IMR-90 (cell line): ENCODE measurements around the gene ZCCHC17. TPM values are rescaled to one million over a fixed set of nuclear protein-coding genes. Genes with fewer than 3 reads are reported as not detected.

Experiments
- ATAC-seq: fragments of 200-7000 bp; cut with Tn5 transposase; 2 replicates; pipeline ENCODE4 v1.9.1; 2020; ENCODE audit warnings: low read depth, mild to moderate bottlenecking, moderate library complexity
- BruUV-seq: library from RNA; stranded (reverse); fragments of 400-500 nt; replicated peaks from 2 replicates; lab custom pipeline; 2021; lab: Mats Ljungman, UMichigan
- CTCF ChIA-PET: fragments of 300-600 bp; formaldehyde crosslinking; extraction: SDS; loops from one replicate; lab custom pipeline; 2021; ENCODE audit warnings: antibody characterized with exemption; lab: Yijun Ruan, JAX
- POLR2A ChIA-PET: fragments of 300-600 bp; sonication (Branson Sonifier 250); formaldehyde crosslinking; loops from one replicate; lab custom pipeline; 2022; ENCODE audit warnings: antibody characterized with exemption; ENCODE audit not compliant: unreplicated experiment; lab: Charles Lee
- DNase-seq: peaks from one replicate; pipeline ENCODE4 v3.0.0; 2013
- H2AFZ ChIP-seq: replicated peaks from 2 replicates; pipeline ENCODE3; 2013; ENCODE audit warnings: low read length, mild to moderate bottlenecking; ENCODE audit not compliant: poor library complexity
- H2AK5ac ChIP-seq: 2 replicates; pipeline ENCODE4 v1.6.1; 2013; ENCODE audit warnings: low read depth, low read length, inconsistent platforms
- H2AK9ac ChIP-seq: replicated peaks from 2 replicates; pipeline ENCODE3; 2013; ENCODE audit warnings: mild to moderate bottlenecking, low read depth, low read length, moderate library complexity; ENCODE audit not compliant: poor library complexity
- H2BK120ac ChIP-seq: 2 replicates; pipeline ENCODE4 v1.6.1; 2013; ENCODE audit warnings: low read depth, low read length, inconsistent platforms
- H2BK15ac ChIP-seq: 3 replicates; pipeline ENCODE4 v1.6.1; 2013; ENCODE audit warnings: low read depth, low read length, inconsistent platforms
- H2BK20ac ChIP-seq: 2 replicates; pipeline ENCODE4 v1.6.1; 2013; ENCODE audit warnings: low read depth, mild to moderate bottlenecking, inconsistent platforms, low read length, moderate library complexity
- H2BK5ac ChIP-seq: 2 replicates; pipeline ENCODE4 v1.6.1; 2013; ENCODE audit warnings: mild to moderate bottlenecking, low read depth, low read length, inconsistent platforms; ENCODE audit not compliant: poor library complexity, severe bottlenecking
- H3K14ac ChIP-seq: replicated peaks from 2 replicates; pipeline ENCODE4 v1.6.1; 2013; ENCODE audit warnings: low read depth, low read length, inconsistent platforms
- H3K18ac ChIP-seq: 2 replicates; pipeline ENCODE4 v1.6.1; 2013; ENCODE audit warnings: low read depth, low read length, control low read depth
- H3K23ac ChIP-seq: 2 replicates; pipeline ENCODE4 v1.6.1; 2013; ENCODE audit warnings: low read depth, low read length, inconsistent platforms
- H3K27ac ChIP-seq: 2 replicates; pipeline ENCODE4 v1.5.1; 2013; ENCODE audit warnings: mild to moderate bottlenecking, control low read depth, low read length; ENCODE audit not compliant: insufficient read depth
- H3K27me3 ChIP-seq: 2 replicates; pipeline ENCODE4 v1.6.1; 2013; ENCODE audit warnings: low read length; ENCODE audit not compliant: control insufficient read depth, insufficient read depth
- H3K36me3 ChIP-seq: 2 replicates; pipeline ENCODE4 v1.6.1; 2013; ENCODE audit warnings: low read length, mixed read lengths; ENCODE audit not compliant: control insufficient read depth, insufficient read depth
- H3K4ac ChIP-seq: 2 replicates; pipeline ENCODE4 v1.6.1; 2013; ENCODE audit warnings: low read depth, low read length, inconsistent platforms
- H3K4me1 ChIP-seq: 2 replicates; pipeline ENCODE4 v1.6.1; 2013; ENCODE audit warnings: low read length, mixed read lengths; ENCODE audit not compliant: control insufficient read depth, insufficient read depth
- H3K4me2 ChIP-seq: 2 replicates; pipeline ENCODE4 v1.6.1; 2013; ENCODE audit warnings: low read depth, mild to moderate bottlenecking, control low read depth, low read length, moderate library complexity
- H3K4me3 ChIP-seq: 2 replicates; pipeline ENCODE4 v1.5.1; 2013; ENCODE audit warnings: low read depth, mild to moderate bottlenecking, control low read depth, low read length, moderate library complexity; ENCODE audit not compliant: insufficient read depth
- H3K56ac ChIP-seq: 2 replicates; pipeline ENCODE4 v1.6.1; 2013; ENCODE audit warnings: low read length, inconsistent platforms; ENCODE audit not compliant: insufficient read depth; ENCODE audit errors: extremely low read depth
- H3K79me1 ChIP-seq, 2 experiments: 2 replicates each; pipeline ENCODE4 v1.6.1; 2013; ENCODE audit warnings: low read length in 2 of 2, inconsistent platforms in 1 of 2, low read depth in 1 of 2
- H3K9ac ChIP-seq: 2 replicates; pipeline ENCODE4 v1.6.1; 2013; ENCODE audit warnings: low read depth, low read length, control low read depth
- H3K9me1 ChIP-seq: 2 replicates; pipeline ENCODE4 v1.6.1; 2013; ENCODE audit warnings: low read length, inconsistent platforms; ENCODE audit not compliant: insufficient read depth
- H3K9me3 ChIP-seq: 2 replicates; pipeline ENCODE4 v1.6.1; 2013; ENCODE audit warnings: low read length; ENCODE audit not compliant: control insufficient read depth, insufficient read depth
- H4K20me1 ChIP-seq: 2 replicates; pipeline ENCODE4 v1.6.1; 2013; ENCODE audit warnings: low read length, inconsistent platforms; ENCODE audit not compliant: insufficient read depth
- H4K5ac ChIP-seq: 2 replicates; pipeline ENCODE4 v1.6.1; 2013; ENCODE audit warnings: mild to moderate bottlenecking, low read depth, low read length, control low read depth
- H4K8ac ChIP-seq, 2 experiments: 2 replicates each; pipeline ENCODE4 v1.6.1; 2013; ENCODE audit warnings: low read depth in 2 of 2, low read length in 2 of 2, control low read depth in 1 of 2, inconsistent platforms in 1 of 2
- H4K91ac ChIP-seq: 2 replicates; pipeline ENCODE4 v1.6.1; 2013; ENCODE audit warnings: low read depth, low read length, inconsistent platforms; ENCODE audit not compliant: insufficient read depth
- BHLHE40 ChIP-seq: fragments of 150-350 bp; IDR thresholded peaks from 2 replicates; pipeline ENCODE4 v1.6.1; 2016; ENCODE audit warnings: mild to moderate bottlenecking, low read depth, low read length
- CEBPB ChIP-seq: IDR thresholded peaks from 2 replicates; pipeline ENCODE4 v1.6.1; 2012; ENCODE audit warnings: low read depth, low read length, improper control_type of control experiment
- CHD1 ChIP-seq: IDR thresholded peaks from 2 replicates; pipeline ENCODE4 v1.6.1; 2012; ENCODE audit warnings: low read depth, low read length, improper control_type of control experiment
- FOS ChIP-seq: fragments of 150-350 bp; IDR thresholded peaks from 2 replicates; pipeline ENCODE4 v1.6.1; 2016; ENCODE audit warnings: low read depth, low read length
- MAFK ChIP-seq: IDR thresholded peaks from 2 replicates; pipeline ENCODE4 v1.6.1; 2012; ENCODE audit warnings: low read depth, low read length, improper control_type of control experiment
- MAZ ChIP-seq: IDR thresholded peaks from 2 replicates; pipeline ENCODE4 v1.6.1; 2012; ENCODE audit warnings: low read depth, mild to moderate bottlenecking, low read length, improper control_type of control experiment, moderate library complexity, borderline replicate concordance
- MXI1 ChIP-seq: IDR thresholded peaks from 2 replicates; pipeline ENCODE4 v1.6.1; 2012; ENCODE audit warnings: low read depth, mild to moderate bottlenecking, low read length, moderate library complexity, borderline replicate concordance
- NFE2L2 ChIP-seq: fragments of 150-350 bp; IDR thresholded peaks from 2 replicates; pipeline ENCODE4 v1.6.1; 2016; ENCODE audit warnings: low read depth, mild to moderate bottlenecking, low read length
- POLR2A ChIP-seq: IDR thresholded peaks from 2 replicates; pipeline ENCODE4 v1.6.1; 2012; ENCODE audit warnings: mild to moderate bottlenecking, low read depth, low read length
- RAD21 ChIP-seq: IDR thresholded peaks from 2 replicates; pipeline ENCODE4 v1.6.1; 2012; ENCODE audit warnings: low read length, improper control_type of control experiment
- RCOR1 ChIP-seq: IDR thresholded peaks from 2 replicates; pipeline ENCODE4 v1.6.1; 2012; ENCODE audit warnings: mild to moderate bottlenecking, low read length, improper control_type of control experiment; ENCODE audit not compliant: insufficient replicate concordance
- RFX5 ChIP-seq: IDR thresholded peaks from 2 replicates; pipeline ENCODE4 v1.8.0; 2012; ENCODE audit warnings: low read depth, mild to moderate bottlenecking, low read length, moderate library complexity
- SMC3 ChIP-seq: fragments of 150-350 bp; IDR thresholded peaks from 2 replicates; pipeline ENCODE4 v1.6.1; 2016; ENCODE audit warnings: low read depth, mild to moderate bottlenecking, antibody characterized with exemption, low read length, moderate library complexity
- WGBS, 2 experiments: methylation state at CpG; one replicate each; pipeline versions ENCODE4 v1.1.5 to v1.1.7; 2013; ENCODE audit warnings: missing lambda C conversion rate in 2 of 2; ENCODE audit not compliant: insufficient read length in 1 of 2; ENCODE audit errors: extremely low coverage in 2 of 2; 5-methylcytosine and 5-hydroxymethylcytosine counted together
- dilution Hi-C: fragments of 300-500 bp; cut with HindIII; formaldehyde crosslinking; loops from one replicate; pipeline ENCODE4 v1.14.3; 2018; ENCODE audit warnings: low sequenced_read_pairs; ENCODE audit not compliant: unreplicated experiment
- in situ Hi-C: fragments of 300-500 bp; cut with MboI; formaldehyde crosslinking; loops from 3 replicates; pipeline ENCODE4 v1.14.3; 2019; ENCODE audit warnings: low sequenced_read_pairs, inconsistent platforms, mixed read lengths
- intact Hi-C: fragments of 100-400 bp; cut with micrococcal nuclease; formaldehyde crosslinking; loops from 2 replicates; pipeline ENCODE4 v1.10.0; 2022
- polyA plus RNA-seq, 3 experiments: library from polyadenylated mRNA; depleted of rRNA; stranded (reverse); fragments of >200 nt; gene quantifications; 2 replicates each; pipeline ENCODE4 v1.2.3, GENCODE V29; 2012; ENCODE audit warnings: low replicate concordance in 1 of 3
- total RNA-seq: library from RNA; depleted of rRNA; stranded (reverse); fragments of >200 nt; gene quantifications from 2 replicates; pipeline ENCODE4 v1.2.3, GENCODE V29; 2012
- TF ChIP-seq, protein P1 (sequence below): fragments of 150-350 bp; IDR thresholded peaks from 2 replicates; pipeline ENCODE4 v1.6.1; 2016; ENCODE audit warnings: low read depth, mild to moderate bottlenecking, low read length, moderate library complexity, borderline replicate concordance
- TF ChIP-seq, protein P2 (sequence below): conservative IDR thresholded peaks from 2 replicates; pipeline ENCODE4 v1.5.1; 2012; ENCODE audit warnings: mild to moderate bottlenecking, low read depth, low read length, improper control_type of control experiment
- TF ChIP-seq, protein P3 (sequence below): fragments of 150-350 bp; IDR thresholded peaks from 2 replicates; pipeline ENCODE4 v1.6.1; 2017; ENCODE audit warnings: mild to moderate bottlenecking, antibody characterized with exemption, low read length, low read depth

The ZCCHC17 gene
- total and polyA plus RNA-seq, 2 of the 4 experiments (the other 2 are of a cell fraction): 48.4 to 48.9 TPM

DNA sequence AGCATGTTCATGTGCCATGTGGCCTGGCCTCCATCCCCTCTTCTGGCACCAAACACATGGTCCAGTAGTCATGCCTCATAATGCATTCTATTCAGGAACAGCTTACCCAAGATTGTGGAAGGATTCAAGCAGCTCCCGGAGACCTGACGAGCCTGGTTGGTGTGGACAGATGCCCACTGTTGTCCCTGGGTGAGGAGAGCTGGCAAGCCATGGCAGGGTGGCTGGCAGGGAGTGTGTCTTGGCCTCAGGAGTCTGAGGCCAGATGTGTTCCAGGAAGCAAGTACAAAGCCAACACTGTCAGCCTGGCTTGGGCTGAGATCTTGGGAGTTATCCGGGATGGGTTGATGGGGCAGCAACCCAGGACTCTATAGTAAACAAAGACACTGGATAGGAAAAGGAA lies 83.3 kb downstream of the ZCCHC17 start:
- no peak overlapping the region for H3K18ac ChIP-seq
- DNase-seq (no peak), ATAC-seq (no peak)
- H2BK20ac ChIP-seq: no peak overlapping the region
- no peak overlapping the region for H2BK5ac ChIP-seq
- no peak overlapping the region for H2BK15ac ChIP-seq
- no TSS peak for BruUV-seq
- peaks cover 5% of the 10 kb centered on the region; the same call in 1 of the 2 replicates for H3K27me3 ChIP-seq
- H3K23ac ChIP-seq: peak overlapping the region; percentile 31; the same call in 1 of the 2 replicates
- H3K4ac ChIP-seq: no peak overlapping the region
- TF ChIP-seq NFE2L2: no peak
- TF ChIP-seq, protein P1, sequence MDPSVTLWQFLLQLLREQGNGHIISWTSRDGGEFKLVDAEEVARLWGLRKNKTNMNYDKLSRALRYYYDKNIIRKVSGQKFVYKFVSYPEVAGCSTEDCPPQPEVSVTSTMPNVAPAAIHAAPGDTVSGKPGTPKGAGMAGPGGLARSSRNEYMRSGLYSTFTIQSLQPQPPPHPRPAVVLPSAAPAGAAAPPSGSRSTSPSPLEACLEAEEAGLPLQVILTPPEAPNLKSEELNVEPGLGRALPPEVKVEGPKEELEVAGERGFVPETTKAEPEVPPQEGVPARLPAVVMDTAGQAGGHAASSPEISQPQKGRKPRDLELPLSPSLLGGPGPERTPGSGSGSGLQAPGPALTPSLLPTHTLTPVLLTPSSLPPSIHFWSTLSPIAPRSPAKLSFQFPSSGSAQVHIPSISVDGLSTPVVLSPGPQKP: no peak
- TF ChIP-seq MXI1: no peak
- TF ChIP-seq RCOR1: no peak
- TF ChIP-seq MAFK: no peak
- no peak for TF ChIP-seq FOS
- TF ChIP-seq, protein P2, sequence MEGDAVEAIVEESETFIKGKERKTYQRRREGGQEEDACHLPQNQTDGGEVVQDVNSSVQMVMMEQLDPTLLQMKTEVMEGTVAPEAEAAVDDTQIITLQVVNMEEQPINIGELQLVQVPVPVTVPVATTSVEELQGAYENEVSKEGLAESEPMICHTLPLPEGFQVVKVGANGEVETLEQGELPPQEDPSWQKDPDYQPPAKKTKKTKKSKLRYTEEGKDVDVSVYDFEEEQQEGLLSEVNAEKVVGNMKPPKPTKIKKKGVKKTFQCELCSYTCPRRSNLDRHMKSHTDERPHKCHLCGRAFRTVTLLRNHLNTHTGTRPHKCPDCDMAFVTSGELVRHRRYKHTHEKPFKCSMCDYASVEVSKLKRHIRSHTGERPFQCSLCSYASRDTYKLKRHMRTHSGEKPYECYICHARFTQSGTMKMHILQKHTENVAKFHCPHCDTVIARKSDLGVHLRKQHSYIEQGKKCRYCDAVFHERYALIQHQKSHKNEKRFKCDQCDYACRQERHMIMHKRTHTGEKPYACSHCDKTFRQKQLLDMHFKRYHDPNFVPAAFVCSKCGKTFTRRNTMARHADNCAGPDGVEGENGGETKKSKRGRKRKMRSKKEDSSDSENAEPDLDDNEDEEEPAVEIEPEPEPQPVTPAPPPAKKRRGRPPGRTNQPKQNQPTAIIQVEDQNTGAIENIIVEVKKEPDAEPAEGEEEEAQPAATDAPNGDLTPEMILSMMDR: no peak
- no peak for TF ChIP-seq CHD1
- TF ChIP-seq, protein P3, sequence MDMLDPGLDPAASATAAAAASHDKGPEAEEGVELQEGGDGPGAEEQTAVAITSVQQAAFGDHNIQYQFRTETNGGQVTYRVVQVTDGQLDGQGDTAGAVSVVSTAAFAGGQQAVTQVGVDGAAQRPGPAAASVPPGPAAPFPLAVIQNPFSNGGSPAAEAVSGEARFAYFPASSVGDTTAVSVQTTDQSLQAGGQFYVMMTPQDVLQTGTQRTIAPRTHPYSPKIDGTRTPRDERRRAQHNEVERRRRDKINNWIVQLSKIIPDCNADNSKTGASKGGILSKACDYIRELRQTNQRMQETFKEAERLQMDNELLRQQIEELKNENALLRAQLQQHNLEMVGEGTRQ: no peak
- no peak for TF ChIP-seq POLR2A
- no peak for TF ChIP-seq MAZ
- TF ChIP-seq CEBPB: no peak
- TF ChIP-seq SMC3: no peak
- no peak for TF ChIP-seq RAD21
- no peak for TF ChIP-seq BHLHE40
- TF ChIP-seq RFX5: no peak
- ChIA-PET CTCF (no interaction called here), POLR2A (no interaction called here)
- H3K4me3 ChIP-seq: no peak overlapping the region
- H2AK9ac ChIP-seq: no peak overlapping the region
- no peak overlapping the region for H4K8ac ChIP-seq
- no peak overlapping the region for H2AFZ ChIP-seq
- no peak overlapping the region for H4K5ac ChIP-seq
- dilution Hi-C loops: no loop called here
- H3K9me1 ChIP-seq: peaks cover 3% of the 10 kb centered on the region
- no peak overlapping the region for H2BK120ac ChIP-seq
- H3K79me1 ChIP-seq: no peaks in the 10 kb centered on the region
- intact Hi-C loops: no loop called here
- H2AK5ac ChIP-seq: no peak overlapping the region
- no peaks in the 10 kb centered on the region for H4K20me1 ChIP-seq
- no peaks in the 10 kb centered on the region for H3K9me3 ChIP-seq
- in situ Hi-C loops: no loop called here
- H3K27ac ChIP-seq: no peak overlapping the region
- no peak overlapping the region for H3K4me2 ChIP-seq
- H3K36me3 ChIP-seq: no peaks in the 10 kb centered on the region
- no peak overlapping the region for H3K9ac ChIP-seq
- peaks cover 2% of the 10 kb centered on the region; the same call in 1 of the 2 replicates for H3K4me1 ChIP-seq
- H4K91ac ChIP-seq: no peak overlapping the region
- H3K56ac ChIP-seq: no peak overlapping the region
- H3K14ac ChIP-seq: no peak overlapping the region
- WGBS, 2 experiments: 60% methylated on average over 1 of the region's 3 CpGs; no CpG with 5 or more reads in 1 of the 2 experiments
